ENCODE measurements around the gene PDE12. TPM values are rescaled to one million over a fixed set of nuclear protein-coding genes. Genes with fewer than 3 reads are reported as not detected.

The PDE12 gene
- total and polyA plus RNA-seq, 2 of the 8 experiments (the other 6 are each of a cell fraction or from before 2014, with no cell fraction given), result 9.0 to 12.1 TPM

DNA sequence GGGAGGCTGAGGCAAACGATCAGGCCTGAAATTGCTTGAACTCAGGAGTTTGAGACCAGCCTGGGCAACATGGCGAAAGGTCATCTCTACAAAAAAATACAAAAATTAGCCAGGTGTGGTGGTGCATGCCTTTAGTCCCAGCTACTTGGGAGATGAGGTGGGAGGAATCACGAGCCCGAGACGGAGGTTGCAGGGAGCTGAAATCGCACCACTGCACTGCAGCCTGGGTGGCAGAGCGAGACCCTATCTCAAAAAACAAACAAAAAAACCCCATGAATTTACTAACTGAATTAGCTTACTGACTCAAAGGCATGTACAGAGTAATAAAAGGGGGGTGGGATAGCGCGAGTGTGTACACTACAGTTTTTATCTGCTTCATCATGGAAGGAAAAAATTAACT lies 21.7 kb downstream of the PDE12 start (continued):
- TF ChIP-seq, protein P1, sequence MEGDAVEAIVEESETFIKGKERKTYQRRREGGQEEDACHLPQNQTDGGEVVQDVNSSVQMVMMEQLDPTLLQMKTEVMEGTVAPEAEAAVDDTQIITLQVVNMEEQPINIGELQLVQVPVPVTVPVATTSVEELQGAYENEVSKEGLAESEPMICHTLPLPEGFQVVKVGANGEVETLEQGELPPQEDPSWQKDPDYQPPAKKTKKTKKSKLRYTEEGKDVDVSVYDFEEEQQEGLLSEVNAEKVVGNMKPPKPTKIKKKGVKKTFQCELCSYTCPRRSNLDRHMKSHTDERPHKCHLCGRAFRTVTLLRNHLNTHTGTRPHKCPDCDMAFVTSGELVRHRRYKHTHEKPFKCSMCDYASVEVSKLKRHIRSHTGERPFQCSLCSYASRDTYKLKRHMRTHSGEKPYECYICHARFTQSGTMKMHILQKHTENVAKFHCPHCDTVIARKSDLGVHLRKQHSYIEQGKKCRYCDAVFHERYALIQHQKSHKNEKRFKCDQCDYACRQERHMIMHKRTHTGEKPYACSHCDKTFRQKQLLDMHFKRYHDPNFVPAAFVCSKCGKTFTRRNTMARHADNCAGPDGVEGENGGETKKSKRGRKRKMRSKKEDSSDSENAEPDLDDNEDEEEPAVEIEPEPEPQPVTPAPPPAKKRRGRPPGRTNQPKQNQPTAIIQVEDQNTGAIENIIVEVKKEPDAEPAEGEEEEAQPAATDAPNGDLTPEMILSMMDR (IDR thresholded peaks at IDR 0.05; ENCODE audit: control extremely low read depth in 1 of 3, insufficient read depth in 1 of 3, low read depth in 1 of 3, low read length in 3 of 3), result no peak
- TF ChIP-seq SRF (IDR thresholded peaks at IDR 0.05; ENCODE audit: low read depth, low read length) (no peak), RNF2 (IDR thresholded peaks at IDR 0.05; ENCODE audit: borderline replicate concordance, low read depth, low read length, missing control alignments, poor library complexity, severe bottlenecking) (no peak)

Measured in H1 (cell line).